ENCODE measurements around the gene SLC5A10. TPM values are rescaled to one million over a fixed set of nuclear protein-coding genes. Genes with fewer than 3 reads are reported as not detected.

The SLC5A10 gene
- total RNA-seq, 4 donors from 2014 or later: not detected

GRCh38 chr17:18965530-18966236, 13.7 kb downstream of the SLC5A10 start:
- 75 to 83% methylated on average over 3 to 14 of the region's 14 CpGs for WGBS, 2 donors (ENCODE audit: low coverage in 1 of 2)
- no peak overlapping the region for H3K4me3 ChIP-seq
- DNase-seq: no peak
- no peaks in the 10 kb centered on the region for H3K9me3 ChIP-seq
- TF ChIP-seq CTCF (IDR thresholded peaks at IDR 0.05) (no peak), POLR2AphosphoS5 (IDR thresholded peaks at IDR 0.05) (no peak), POLR2A (IDR thresholded peaks at IDR 0.05) (no peak), EP300 (IDR thresholded peaks at IDR 0.05; ENCODE audit: low read depth) (no peak)
- H3K27me3 ChIP-seq: no peaks in the 10 kb centered on the region
- H3K4me1 ChIP-seq: peaks cover 16 to 40% (median 34%) of the 10 kb centered on the region in 4 donors
- intact Hi-C loops (cut with DNase I; ENCODE audit: low total_unique reads) (no loop called here), in situ Hi-C loops (cut with MboI; ENCODE audit: low pct_ligation_motif_present in 1 of 4, low pct_unique_long_range_greater_than_20kb in 1 of 4, low sequenced_read_pairs in 3 of 4) (no loop called here)
- no peaks in the 10 kb centered on the region for H3K36me3 ChIP-seq
- no peak overlapping the region for H3K27ac ChIP-seq

- Histone ChIP-seq H3K36me3 (no peaks in the 10 kb centered on the region), H3K9me3 (no peaks in the 10 kb centered on the region), H3K4me3 (no peak overlapping the region), H3K27me3 (no peaks in the 10 kb centered on the region), H3K4me1 (peaks cover 17 to 42% (median 34%) of the 10 kb centered on the region in 4 donors), H3K27ac (no peak overlapping the region)
- intact Hi-C loops (cut with DNase I; ENCODE audit: low total_unique reads): no loop called here
- TF ChIP-seq POLR2AphosphoS5 (IDR thresholded peaks at IDR 0.05): no peak
- no peak for TF ChIP-seq CTCF (IDR thresholded peaks at IDR 0.05)
- no peak for TF ChIP-seq EP300 (IDR thresholded peaks at IDR 0.05; ENCODE audit: low read depth)
- TF ChIP-seq POLR2A (IDR thresholded peaks at IDR 0.05): no peak
- 59 to 72% methylated on average over 8 to 17 of the region's 19 CpGs for WGBS, 2 donors (ENCODE audit: low coverage in 1 of 2)
- in situ Hi-C loops (cut with MboI; ENCODE audit: low pct_ligation_motif_present in 1 of 4, low pct_unique_long_range_greater_than_20kb in 1 of 4, low sequenced_read_pairs in 3 of 4): no loop called here
- DNase-seq: peak; percentile 7
These were observed 15.1 kb downstream of the SLC5A10 start for GRCh38 chr17:18966831-18967624.

- no peak for DNase-seq
- WGBS, 2 donors (ENCODE audit: low coverage in 1 of 2): 45% methylated on average over 4 of the region's 4 CpGs; no CpG with 5 or more reads in 1 of the 2 donors
These were observed 16.0 kb downstream of the SLC5A10 start for GRCh38 chr17:18967916-18968315.

More at GRCh38 chr17:18967916-18968315, 16.0 kb downstream of the SLC5A10 start:
- Histone ChIP-seq H3K4me3 (no peak overlapping the region), H3K9me3 (no peaks in the 10 kb centered on the region), H3K27ac (peak overlapping the region in 3 of 4 donors; percentile 80 to 89 (median 83)), H3K4me1 (peaks cover 17 to 42% (median 34%) of the 10 kb centered on the region in 4 donors), H3K27me3 (no peaks in the 10 kb centered on the region), H3K36me3 (no peaks in the 10 kb centered on the region)
- intact Hi-C loops (cut with DNase I; ENCODE audit: low total_unique reads) (no loop called here), in situ Hi-C loops (cut with MboI; ENCODE audit: low pct_ligation_motif_present in 1 of 4, low pct_unique_long_range_greater_than_20kb in 1 of 4, low sequenced_read_pairs in 3 of 4) (no loop called here)
- TF ChIP-seq POLR2A (IDR thresholded peaks at IDR 0.05): no peak
- TF ChIP-seq CTCF (IDR thresholded peaks at IDR 0.05): no peak
- no peak for TF ChIP-seq EP300 (IDR thresholded peaks at IDR 0.05; ENCODE audit: low read depth)
- TF ChIP-seq POLR2AphosphoS5 (IDR thresholded peaks at IDR 0.05): no peak

Measured in transverse colon (tissue), 4 donors.